Ascending aorta (tissue), 2 donors: ENCODE results near the gene EPC1. TPM values are rescaled to one million over a fixed set of nuclear protein-coding genes. Genes with fewer than 3 reads are reported as not detected.
"Not testable (repeated sequence)": the region's sequence is repeated elsewhere in the genome, so short reads cannot be mapped to it uniquely, and the experiment has no call there.

Experiments used
- DNase-seq, 2 donors: peaks; one replicate each; pipeline ENCODE4 v3.0.0-alpha.2; 2019; ENCODE audit warnings: low spot score in 2 of 2
- H3K27ac ChIP-seq, 2 donors: fragments of 200-600 bp; sonication (generic); one replicate each; pipeline ENCODE4 v1.5.1; 2016 to 2017; ENCODE audit warnings: mild to moderate bottlenecking in 1 of 2
- H3K27me3 ChIP-seq: fragments of 200-600 bp; sonication (generic); one replicate; pipeline ENCODE4 v1.5.1; 2017
- H3K36me3 ChIP-seq, 2 donors: fragments of 200-600 bp; sonication (generic); one replicate each; pipeline ENCODE4 v1.5.1; 2016
- H3K4me1 ChIP-seq, 2 donors: fragments of 200-600 bp; sonication (generic); one replicate each; pipeline ENCODE4 v1.5.1; 2016 to 2017; ENCODE audit warnings: mild to moderate bottlenecking in 1 of 2
- H3K4me3 ChIP-seq, 2 donors: fragments of 200-600 bp; sonication (generic); one replicate each; pipeline ENCODE4 v1.5.1; 2016 to 2017; ENCODE audit warnings: mild to moderate bottlenecking in 1 of 2
- H3K9me3 ChIP-seq, 2 donors: fragments of 200-600 bp; sonication (generic); one replicate each; pipeline ENCODE4 v1.5.1; 2016
- intact Hi-C: fragments of 100-400 bp; cut with DNase I; formaldehyde crosslinking; loops from one replicate; pipeline ENCODE4 v1.15.1; 2023
- total RNA-seq: library from RNA; depleted of rRNA; stranded (reverse); fragments of >200 nt; gene quantifications from one replicate; pipeline ENCODE4 v1.1.0, GENCODE V29; 2016
- TF ChIP-seq, protein P1 (sequence below), 3 experiments: fragments of 200-600 bp in 2 of 3; fragments of 450-650 bp in 1 of 3; sonication (generic) in 2 of 3; IDR thresholded peaks; one replicate each; pipeline ENCODE4 v1.5.1; 2016 to 2019; ENCODE audit warnings: antibody characterized with exemption in 3 of 3, mild to moderate bottlenecking in 1 of 3, moderate library complexity in 1 of 3

EPC1 gene
- total RNA-seq, 1 donor from 2014 or later = 31.4 TPM

GRCh38 chr10:32229170-32229569, 117.8 kb downstream of the EPC1 start:
- no peaks in the 10 kb centered on the region for H3K27me3 ChIP-seq
- no peak overlapping the region for H3K4me3 ChIP-seq
- no peak overlapping the region for H3K27ac ChIP-seq
- no peaks in the 10 kb centered on the region for H3K4me1 ChIP-seq
- H3K36me3 ChIP-seq = no peaks in the 10 kb centered on the region
- no peaks in the 10 kb centered on the region for H3K9me3 ChIP-seq
- TF ChIP-seq, protein P1, sequence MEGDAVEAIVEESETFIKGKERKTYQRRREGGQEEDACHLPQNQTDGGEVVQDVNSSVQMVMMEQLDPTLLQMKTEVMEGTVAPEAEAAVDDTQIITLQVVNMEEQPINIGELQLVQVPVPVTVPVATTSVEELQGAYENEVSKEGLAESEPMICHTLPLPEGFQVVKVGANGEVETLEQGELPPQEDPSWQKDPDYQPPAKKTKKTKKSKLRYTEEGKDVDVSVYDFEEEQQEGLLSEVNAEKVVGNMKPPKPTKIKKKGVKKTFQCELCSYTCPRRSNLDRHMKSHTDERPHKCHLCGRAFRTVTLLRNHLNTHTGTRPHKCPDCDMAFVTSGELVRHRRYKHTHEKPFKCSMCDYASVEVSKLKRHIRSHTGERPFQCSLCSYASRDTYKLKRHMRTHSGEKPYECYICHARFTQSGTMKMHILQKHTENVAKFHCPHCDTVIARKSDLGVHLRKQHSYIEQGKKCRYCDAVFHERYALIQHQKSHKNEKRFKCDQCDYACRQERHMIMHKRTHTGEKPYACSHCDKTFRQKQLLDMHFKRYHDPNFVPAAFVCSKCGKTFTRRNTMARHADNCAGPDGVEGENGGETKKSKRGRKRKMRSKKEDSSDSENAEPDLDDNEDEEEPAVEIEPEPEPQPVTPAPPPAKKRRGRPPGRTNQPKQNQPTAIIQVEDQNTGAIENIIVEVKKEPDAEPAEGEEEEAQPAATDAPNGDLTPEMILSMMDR (IDR thresholded peaks at IDR 0.05) = no peak
- DNase-seq = no peak
- intact Hi-C loops = no loop called here

DNA sequence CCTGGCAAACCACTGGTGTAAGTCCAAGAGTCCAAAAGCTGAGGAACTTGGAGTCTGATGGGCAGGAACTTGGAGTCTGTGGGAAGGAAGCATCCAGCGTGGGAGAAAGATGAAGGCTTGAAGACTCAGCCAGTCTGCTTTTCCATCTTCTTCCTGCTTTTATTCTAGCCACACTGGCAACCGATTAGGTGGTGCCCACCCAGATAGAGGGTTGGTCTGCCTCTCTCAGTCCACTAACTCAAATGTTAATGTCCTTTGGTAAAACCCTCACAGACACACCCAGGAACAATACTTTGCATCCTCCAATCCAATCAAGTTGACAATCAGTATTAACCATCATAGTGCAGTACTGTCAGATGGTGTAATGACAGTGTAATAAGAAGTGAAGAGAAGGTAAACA, 119.2 kb downstream of the EPC1 start:
- H3K27me3 ChIP-seq = no peaks in the 10 kb centered on the region
- TF ChIP-seq, protein P1 (IDR thresholded peaks at IDR 0.05) = no peak
- intact Hi-C loops = no loop called here

GRCh38 chr10:32226624-32227023, 120.3 kb downstream of the EPC1 start:
- no peak overlapping the region for H3K27ac ChIP-seq
- no peaks in the 10 kb centered on the region for H3K27me3 ChIP-seq
- TF ChIP-seq, protein P1 (IDR thresholded peaks at IDR 0.05) = no peak
- H3K4me1 ChIP-seq = no peaks in the 10 kb centered on the region
- intact Hi-C loops = no loop called here
- DNase-seq = no peak
- no peaks in the 10 kb centered on the region for H3K9me3 ChIP-seq
- no peaks in the 10 kb centered on the region for H3K36me3 ChIP-seq
- H3K4me3 ChIP-seq = no peak overlapping the region

More for the DNA sequence above, 119.2 kb downstream of the EPC1 start:
- DNase-seq = no peak
- H3K36me3 ChIP-seq = no peaks in the 10 kb centered on the region
- no peak overlapping the region for H3K27ac ChIP-seq
- no peak overlapping the region for H3K4me3 ChIP-seq
- no peaks in the 10 kb centered on the region for H3K9me3 ChIP-seq
- no peaks in the 10 kb centered on the region for H3K4me1 ChIP-seq

DNA sequence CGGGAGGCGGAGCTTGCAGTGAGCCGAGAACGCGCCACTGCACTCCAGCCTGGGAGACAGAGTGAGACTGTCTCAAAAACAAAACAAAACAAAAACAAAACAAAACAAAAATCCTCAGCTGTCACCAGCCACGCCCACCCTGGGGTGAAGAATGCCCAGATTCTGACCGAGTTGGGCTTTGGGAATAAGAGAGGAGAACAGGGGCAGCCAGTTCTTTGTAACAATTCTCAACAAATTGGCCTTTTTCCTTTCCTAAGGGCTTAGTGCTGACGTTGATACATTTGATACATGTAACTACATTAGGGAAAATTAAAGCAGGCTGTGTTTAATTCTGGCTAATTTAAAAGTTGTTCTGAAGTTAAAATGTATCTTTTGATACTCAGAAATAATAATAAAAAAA, 121.0 kb downstream of the EPC1 start:
- H3K4me1 ChIP-seq = no peaks in the 10 kb centered on the region
- H3K9me3 ChIP-seq = no peaks in the 10 kb centered on the region
- TF ChIP-seq, protein P1 (IDR thresholded peaks at IDR 0.05) = no peak
- no peaks in the 10 kb centered on the region for H3K36me3 ChIP-seq
- no peak overlapping the region for H3K27ac ChIP-seq
- no peak overlapping the region for H3K4me3 ChIP-seq
- intact Hi-C loops = no loop called here
- no peaks in the 10 kb centered on the region for H3K27me3 ChIP-seq
- DNase-seq = no peak

DNA sequence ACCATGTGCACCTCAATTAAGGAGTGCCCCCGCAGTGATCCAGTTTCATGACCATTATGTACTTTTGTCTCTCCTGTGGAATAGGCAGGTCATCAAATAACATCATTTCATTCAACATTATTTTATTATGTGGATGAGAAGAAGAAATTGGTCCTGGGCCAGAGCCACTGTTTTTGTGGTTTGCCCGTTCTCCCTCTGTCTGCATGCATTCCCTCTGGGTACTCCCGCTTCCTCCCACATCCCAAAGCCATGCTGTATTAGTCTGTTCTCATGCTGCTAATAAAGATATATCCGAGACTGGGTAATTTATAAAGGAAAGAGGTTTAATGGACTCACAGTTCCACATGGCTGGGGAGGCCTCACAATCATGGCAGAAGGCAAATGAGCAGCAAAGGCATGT, 124.6 kb downstream of the EPC1 start:
- H3K4me1 ChIP-seq, H3K27me3 ChIP-seq, intact Hi-C loops, H3K36me3 ChIP-seq, H3K27ac ChIP-seq, H3K4me3 ChIP-seq, DNase-seq: not testable (repeated sequence)
- H3K9me3 ChIP-seq = peaks cover 4 to 11% of the 10 kb centered on the region in 2 donors

DNA sequence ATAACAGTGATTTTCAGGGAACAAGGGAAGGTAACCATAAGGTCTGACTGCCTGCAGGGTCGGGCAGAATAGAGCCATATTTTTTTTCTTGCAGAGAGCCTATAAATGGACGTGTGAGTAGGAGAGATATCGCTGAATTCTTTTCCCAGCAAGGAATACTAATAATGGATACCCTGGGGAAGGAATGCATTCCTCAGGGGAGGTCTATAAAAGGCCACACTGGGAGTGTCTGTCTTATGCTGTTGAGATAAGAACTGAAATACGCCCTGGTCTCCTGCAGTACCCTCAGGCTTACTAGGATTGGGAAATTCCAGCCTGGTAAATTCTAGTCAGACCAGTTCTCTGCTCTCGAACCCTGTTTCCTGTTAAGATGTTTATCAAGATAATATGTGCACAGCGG, 127.8 kb downstream of the EPC1 start:
- H3K27ac ChIP-seq, H3K27me3 ChIP-seq, intact Hi-C loops, H3K4me3 ChIP-seq, H3K4me1 ChIP-seq, DNase-seq, H3K36me3 ChIP-seq: not testable (repeated sequence)
- peaks cover 4 to 11% of the 10 kb centered on the region in 2 donors for H3K9me3 ChIP-seq

GRCh38 chr10:32218206-32219044, 128.5 kb downstream of the EPC1 start:
- intact Hi-C loops, H3K27me3 ChIP-seq, H3K4me1 ChIP-seq, H3K27ac ChIP-seq, H3K4me3 ChIP-seq, H3K36me3 ChIP-seq, DNase-seq: not testable (repeated sequence)
- peaks cover 4 to 11% of the 10 kb centered on the region in 2 donors for H3K9me3 ChIP-seq

Other genes starting within 250 kb of the EPC1 start
- gene CCDC7, start 99.0 kb upstream of the EPC1 start, total RNA-seq = 56.9 TPM